Loucy (cell line): ENCODE measurements around the gene PARM1.

Experiments
- EZH2phosphoT487 ChIP-seq: fragments of 200-600 bp; IDR thresholded peaks from 2 replicates; pipeline ENCODE4 v1.6.1; 2018; ENCODE audit warnings: antibody characterized with exemption, mild to moderate bottlenecking, moderate library complexity, borderline replicate concordance
- TF ChIP-seq, protein P1 (sequence below): fragments of 200-600 bp; sonication (generic); conservative IDR thresholded peaks from 2 replicates; pipeline ENCODE4 v1.5.1; 2014; ENCODE audit warnings: mild to moderate bottlenecking, antibody characterized with exemption, low read length

DNA sequence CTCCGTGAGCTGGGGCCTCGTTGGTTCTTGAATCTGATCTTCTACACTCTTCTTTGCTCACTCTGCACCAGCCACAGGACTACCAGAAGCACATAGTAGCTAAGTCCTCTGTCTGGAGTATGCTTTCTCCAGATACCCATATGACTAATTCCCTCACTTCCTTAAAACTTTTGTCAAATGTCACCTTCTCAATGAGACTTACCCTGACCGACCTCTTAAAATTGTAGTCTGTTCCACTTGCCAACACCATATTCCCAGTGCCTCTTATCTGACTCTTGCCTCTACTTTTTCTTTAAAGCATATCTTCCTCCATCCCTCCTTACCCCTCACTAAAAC, 10.0 kb downstream of the PARM1 start:
- TF ChIP-seq, protein P1, sequence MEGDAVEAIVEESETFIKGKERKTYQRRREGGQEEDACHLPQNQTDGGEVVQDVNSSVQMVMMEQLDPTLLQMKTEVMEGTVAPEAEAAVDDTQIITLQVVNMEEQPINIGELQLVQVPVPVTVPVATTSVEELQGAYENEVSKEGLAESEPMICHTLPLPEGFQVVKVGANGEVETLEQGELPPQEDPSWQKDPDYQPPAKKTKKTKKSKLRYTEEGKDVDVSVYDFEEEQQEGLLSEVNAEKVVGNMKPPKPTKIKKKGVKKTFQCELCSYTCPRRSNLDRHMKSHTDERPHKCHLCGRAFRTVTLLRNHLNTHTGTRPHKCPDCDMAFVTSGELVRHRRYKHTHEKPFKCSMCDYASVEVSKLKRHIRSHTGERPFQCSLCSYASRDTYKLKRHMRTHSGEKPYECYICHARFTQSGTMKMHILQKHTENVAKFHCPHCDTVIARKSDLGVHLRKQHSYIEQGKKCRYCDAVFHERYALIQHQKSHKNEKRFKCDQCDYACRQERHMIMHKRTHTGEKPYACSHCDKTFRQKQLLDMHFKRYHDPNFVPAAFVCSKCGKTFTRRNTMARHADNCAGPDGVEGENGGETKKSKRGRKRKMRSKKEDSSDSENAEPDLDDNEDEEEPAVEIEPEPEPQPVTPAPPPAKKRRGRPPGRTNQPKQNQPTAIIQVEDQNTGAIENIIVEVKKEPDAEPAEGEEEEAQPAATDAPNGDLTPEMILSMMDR: no peak
- no peak for TF ChIP-seq EZH2phosphoT487
